Spleen (tissue), 11 donors: Measurements from ENCODE around the gene SLC35F3. TPM values are rescaled to one million over a fixed set of nuclear protein-coding genes. Genes with fewer than 3 reads are reported as not detected.

ENCODE experiments used
- DNase-seq: peaks from one replicate; pipeline ENCODE4 v3.0.0-alpha.2; 2020
- H3K27ac ChIP-seq, 8 donors: fragments of 200-600 bp; sonication (generic) in 7 of 8; 1 replicate in 4 of 8; 2 replicates in 4 of 8; pipeline versions ENCODE4 v1.5.0 to v1.8.0; 2016 to 2021; ENCODE audit warnings: inconsistent platforms in 4 of 8, mild to moderate bottlenecking in 4 of 8, moderate library complexity in 1 of 8
- H3K27me3 ChIP-seq, 7 donors: fragments of 200-600 bp; sonication (generic) in 6 of 7; replicated peaks in 1 of 7; 1 replicate in 4 of 7; 2 replicates in 3 of 7; pipeline versions ENCODE4 v1.5.0 to v1.8.0; 2016 to 2021; ENCODE audit warnings: inconsistent platforms in 3 of 7, mild to moderate bottlenecking in 1 of 7
- H3K36me3 ChIP-seq, 6 donors: fragments of 200-600 bp; sonication (generic) in 5 of 6; 1 replicate in 4 of 6; 2 replicates in 2 of 6; pipeline versions ENCODE4 v1.5.0 to v1.8.0; 2016 to 2021; ENCODE audit warnings: inconsistent platforms in 2 of 6
- H3K4me1 ChIP-seq, 6 donors: fragments of 200-600 bp; sonication (generic) in 5 of 6; 1 replicate in 3 of 6; 2 replicates in 3 of 6; pipeline versions ENCODE4 v1.5.0 to v1.8.0; 2016 to 2021; ENCODE audit warnings: inconsistent platforms in 3 of 6
- H3K4me3 ChIP-seq, 8 donors: fragments of 200-600 bp; sonication (generic) in 7 of 8; 1 replicate in 4 of 8; 2 replicates in 4 of 8; pipeline versions ENCODE4 v1.5.0 to v1.8.0; 2016 to 2021; ENCODE audit warnings: inconsistent platforms in 4 of 8, mild to moderate bottlenecking in 4 of 8, moderate library complexity in 2 of 8
- H3K9me3 ChIP-seq, 8 donors: fragments of 200-600 bp; sonication (generic) in 7 of 8; 1 replicate in 4 of 8; 2 replicates in 4 of 8; pipeline versions ENCODE4 v1.5.0 to v1.8.0; 2016 to 2021; ENCODE audit warnings: inconsistent platforms in 4 of 8
- CTCF ChIP-seq, 11 experiments: fragments of 200-600 bp in 7 of 11; fragments of 450-650 bp in 4 of 11; sonication (generic) in 4 of 11; IDR thresholded peaks in 8 of 11; conservative IDR thresholded peaks in 3 of 11; 1 replicate in 7 of 11; 2 replicates in 4 of 11; pipeline versions ENCODE4 v1.4.0 to v1.8.0; 2016 to 2021; ENCODE audit warnings: antibody characterized with exemption in 11 of 11, inconsistent platforms in 4 of 11, mild to moderate bottlenecking in 1 of 11
- POLR2A ChIP-seq, 3 donors: fragments of 450-650 bp; IDR thresholded peaks; one replicate each; pipeline ENCODE4 v1.5.1; 2017; ENCODE audit warnings: antibody characterized with exemption in 3 of 3, mild to moderate bottlenecking in 1 of 3
- POLR2AphosphoS5 ChIP-seq, 3 donors: sonication (generic); formaldehyde crosslinking; IDR thresholded peaks; one replicate each; pipeline ENCODE4 v1.5.1; 2017; ENCODE audit warnings: antibody characterized with exemption in 3 of 3
- whole genome bisulfite sequencing, 5 donors: extraction: QIAGEN DNeasy Blood & Tissue Kit in 3 of 5; methylation state at CpG; one replicate each; pipeline versions ENCODE4 v1.1.5 to v1.1.7; 2013 to 2018; 5-methylcytosine and 5-hydroxymethylcytosine counted together
- intact Hi-C: fragments of 100-400 bp; cut with DNase I; formaldehyde crosslinking; loops from one replicate; pipeline ENCODE4 v1.15.0; 2023; ENCODE audit warnings: low total_unique reads
- polyA plus RNA-seq, 3 donors: library from polyadenylated mRNA; stranded (reverse); fragments of 200-250 nt; gene quantifications; one replicate each; pipeline ENCODE4 v1.2.1, GENCODE V29; 2013
- total RNA-seq, 7 donors: library from RNA; depleted of rRNA in 3 of 7; stranded (reverse); fragments of >200 nt in 3 of 7; fragmentation: NEBNext Ultra II Directional in 4 of 7; extraction: Animal tissue kit (Norgen Biotek cat#: 25700) in 4 of 7; gene quantifications; one replicate each; pipeline versions ENCODE4 v1.1.0 to v1.2.1, GENCODE V29; 2016 to 2021
- donor health status: healthy with polysubstance abuse.
- donor health status: DM: no; HTN: no; CAD: no; lungs with moderate emphysema.
- donor health status: DM: no; HTN: no; CAD: no.
- donor health status: Bipolar disorder and iron deficiency.
- donor health status: healthy.
- donor health status: DM: no; HTN: no; CAD: no.
- donor health status: DM: yes; HTN: yes; CAD: no.

The SLC35F3 gene
- total and polyA plus RNA-seq, 10 donors: 0.03 to 0.44 (median 0.11) TPM; not detected in 5

GRCh38 chr1:233940908-233941307, 36.4 kb downstream of the SLC35F3 start:
- Histone ChIP-seq H3K4me1 (no peaks in the 10 kb centered on the region), H3K36me3 (no peaks in the 10 kb centered on the region), H3K4me3 (no peak overlapping the region), H3K9me3 (no peaks in the 10 kb centered on the region), H3K27me3 (peaks cover 0 to 20% (median 0%) of the 10 kb centered on the region in 7 donors), H3K27ac (no peak overlapping the region)
- DNase-seq: no peak
- intact Hi-C loops: no loop called here
- WGBS, 5 donors: 69 to 78% (median 76%) methylated on average over 5 of the region's 5 CpGs
- TF ChIP-seq POLR2AphosphoS5 (IDR thresholded peaks at IDR 0.05): no peak
- TF ChIP-seq CTCF (IDR thresholded peaks at IDR 0.05 in 8 of 11, conservative IDR thresholded peaks at IDR 0.05 in 3 of 11): no peak
- TF ChIP-seq POLR2A (IDR thresholded peaks at IDR 0.05): no peak

- WGBS, 5 donors: 59 to 78% (median 67%) methylated on average over 4 of the region's 4 CpGs
- intact Hi-C loops: no loop called here
- H3K27ac ChIP-seq: no peak overlapping the region
- DNase-seq: no peak
- H3K9me3 ChIP-seq: peaks cover 0 to under 1% (median 0%) of the 10 kb centered on the region in 8 donors
- H3K4me3 ChIP-seq: no peak overlapping the region
- H3K4me1 ChIP-seq: no peaks in the 10 kb centered on the region
- H3K27me3 ChIP-seq: peaks cover 0 to 5% (median 0%) of the 10 kb centered on the region in 7 donors
- no peak for TF ChIP-seq POLR2AphosphoS5 (IDR thresholded peaks at IDR 0.05)
- TF ChIP-seq CTCF (IDR thresholded peaks at IDR 0.05 in 8 of 11, conservative IDR thresholded peaks at IDR 0.05 in 3 of 11): no peak
- no peak for TF ChIP-seq POLR2A (IDR thresholded peaks at IDR 0.05)
- H3K36me3 ChIP-seq: no peaks in the 10 kb centered on the region
Observed at GRCh38 chr1:233944601-233945000, 40.1 kb downstream of the SLC35F3 start.

- intact Hi-C loops: no loop called here
- no peaks in the 10 kb centered on the region for H3K4me1 ChIP-seq
- no peak overlapping the region for H3K4me3 ChIP-seq
- no peak for DNase-seq
- H3K27ac ChIP-seq: no peak overlapping the region
- H3K27me3 ChIP-seq: peaks cover 0 to 5% (median 0%) of the 10 kb centered on the region in 7 donors
- WGBS, 5 donors: 59 to 68% (median 62%) methylated on average over 3 of the region's 3 CpGs
- H3K36me3 ChIP-seq: no peaks in the 10 kb centered on the region
- H3K9me3 ChIP-seq: peaks cover 0 to 9% (median 0%) of the 10 kb centered on the region in 8 donors
- TF ChIP-seq POLR2AphosphoS5 (IDR thresholded peaks at IDR 0.05) (no peak), CTCF (IDR thresholded peaks at IDR 0.05 in 8 of 11, conservative IDR thresholded peaks at IDR 0.05 in 3 of 11) (no peak), POLR2A (IDR thresholded peaks at IDR 0.05) (no peak)
Observed at GRCh38 chr1:233945573-233945972, 41.1 kb downstream of the SLC35F3 start.

GRCh38 chr1:233945979-233946378, 41.5 kb downstream of the SLC35F3 start:
- no peak overlapping the region for H3K4me3 ChIP-seq
- WGBS, 5 donors: 83 to 100% (median 89%) methylated on average over 2 of the region's 2 CpGs
- TF ChIP-seq CTCF (IDR thresholded peaks at IDR 0.05 in 8 of 11, conservative IDR thresholded peaks at IDR 0.05 in 3 of 11) (no peak), POLR2A (IDR thresholded peaks at IDR 0.05) (no peak), POLR2AphosphoS5 (IDR thresholded peaks at IDR 0.05) (no peak)
- H3K4me1 ChIP-seq: no peaks in the 10 kb centered on the region
- H3K27me3 ChIP-seq: peaks cover 0 to 5% (median 0%) of the 10 kb centered on the region in 7 donors
- peaks cover 0 to 13% (median under 1%) of the 10 kb centered on the region in 8 donors for H3K9me3 ChIP-seq
- intact Hi-C loops: no loop called here
- no peak for DNase-seq
- H3K36me3 ChIP-seq: no peaks in the 10 kb centered on the region
- H3K27ac ChIP-seq: no peak overlapping the region
